GM12801 (cell line): ENCODE results near the gene FGF7.

Source experiments
- CTCF ChIP-seq: IDR thresholded peaks from one replicate; pipeline ENCODE4 v1.5.1; 2011; ENCODE audit warnings: control low read depth; ENCODE audit not compliant: insufficient read length; ENCODE audit errors: extremely low read depth

The FGF7 gene

GRCh38 chr15:49412797-49413196, 10.2 kb upstream of the FGF7 start:
- no peak for TF ChIP-seq CTCF

GRCh38 chr15:49415149-49415548, 7.9 kb upstream of the FGF7 start:
- TF ChIP-seq CTCF = no peak

- TF ChIP-seq CTCF = no peak
Observed at GRCh38 chr15:49415638-49416037, 7.4 kb upstream of the FGF7 start.

- TF ChIP-seq CTCF = no peak
Observed at GRCh38 chr15:49418811-49419210, 4.2 kb upstream of the FGF7 start.

GRCh38 chr15:49421991-49422390, 1.1 kb upstream of the FGF7 start:
- TF ChIP-seq CTCF = no peak

GRCh38 chr15:49423901-49424550, 984 bp downstream of the FGF7 start:
- no peak for TF ChIP-seq CTCF

GRCh38 chr15:49424954-49425353, 1.9 kb downstream of the FGF7 start:
- TF ChIP-seq CTCF = no peak
